GM19467 (cell line): ENCODE measurements around the gene PIP4K2B.
"Not testable (repeated sequence)": the region's sequence is repeated elsewhere in the genome, so short reads cannot be mapped to it uniquely, and the experiment has no call there.

Experiments used
- ATAC-seq: cut with Tn5 transposase; IDR thresholded peaks from one replicate; pipeline ENCODE4 v1.9.1; 2021; ENCODE audit warnings: mild to moderate bottlenecking, moderate library complexity; ENCODE audit not compliant: unreplicated experiment

PIP4K2B gene

GRCh38 chr17:38730526-38731379 lies 68.6 kb downstream of the PIP4K2B start:
- no peak for ATAC-seq

- peak; percentile 77 for ATAC-seq
Observed at GRCh38 chr17:38729886-38730525, 69.3 kb downstream of the PIP4K2B start, which contains the start of gene CISD3. Gene CISD3, plus strand, starts transcription at chr17:38730341. Its CDS starts 18 bp downstream, at chr17:38730359.

- no peak for ATAC-seq
Observed at GRCh38 chr17:38729368-38729885, 69.9 kb downstream of the PIP4K2B start.

- no peak for ATAC-seq
Observed at GRCh38 chr17:38728290-38728831, 71.0 kb downstream of the PIP4K2B start.

GRCh38 chr17:38727736-38728135 lies 71.6 kb downstream of the PIP4K2B start:
- no peak for ATAC-seq

GRCh38 chr17:38726145-38726544 lies 73.2 kb downstream of the PIP4K2B start:
- ATAC-seq, result not testable (repeated sequence)

GRCh38 chr17:38725066-38725465 lies 74.3 kb downstream of the PIP4K2B start:
- no peak for ATAC-seq

- no peak for ATAC-seq
Observed at GRCh38 chr17:38724337-38724988, 74.9 kb downstream of the PIP4K2B start.

- ATAC-seq, result no peak
Observed at GRCh38 chr17:38721802-38722201, 77.6 kb downstream of the PIP4K2B start.

GRCh38 chr17:38720941-38721340 lies 78.4 kb downstream of the PIP4K2B start:
- no peak for ATAC-seq

GRCh38 chr17:38719943-38720641 lies 79.3 kb downstream of the PIP4K2B start:
- ATAC-seq, result no peak

- no peak for ATAC-seq
Observed at GRCh38 chr17:38719289-38719942, 79.9 kb downstream of the PIP4K2B start.

GRCh38 chr17:38717139-38717745 lies 82.1 kb downstream of the PIP4K2B start:
- no peak for ATAC-seq

GRCh38 chr17:38716368-38717005 lies 82.9 kb downstream of the PIP4K2B start:
- no peak for ATAC-seq
